ENCODE measurements around the gene MYO10.

MYO10 gene

GRCh38 chr5:16713386-16713928, 222.6 kb downstream of the MYO10 start:
- H3K4me3 ChIP-seq (replicated peaks; ENCODE audit: low read depth, low read length), result no peak overlapping the region
- TF ChIP-seq CTCF (IDR thresholded peaks at IDR 0.05; ENCODE audit: insufficient read depth, low read length, poor library complexity, severe bottlenecking), result no peak
- DNase-seq (ENCODE audit: extremely low read depth, insufficient read length), result no peak
- no peaks in the 10 kb centered on the region for H3K36me3 ChIP-seq (ENCODE audit: control insufficient read depth, insufficient read depth, low read length)
- no peaks in the 10 kb centered on the region for H3K27me3 ChIP-seq (replicated peaks; ENCODE audit: control insufficient read depth, insufficient read depth, low read length)

- Histone ChIP-seq H3K4me3 (replicated peaks; ENCODE audit: low read depth, low read length) (no peak overlapping the region), H3K36me3 (ENCODE audit: control insufficient read depth, insufficient read depth, low read length) (no peaks in the 10 kb centered on the region), H3K27me3 (replicated peaks; ENCODE audit: control insufficient read depth, insufficient read depth, low read length) (no peaks in the 10 kb centered on the region)
- no peak for TF ChIP-seq CTCF (IDR thresholded peaks at IDR 0.05; ENCODE audit: insufficient read depth, low read length, poor library complexity, severe bottlenecking)
- DNase-seq (ENCODE audit: extremely low read depth, insufficient read length), result no peak
Observed at GRCh38 chr5:16712620-16713019, 223.5 kb downstream of the MYO10 start.

GRCh38 chr5:16712178-16712577, 223.9 kb downstream of the MYO10 start:
- H3K4me3 ChIP-seq (replicated peaks; ENCODE audit: low read depth, low read length), result no peak overlapping the region
- no peak for TF ChIP-seq CTCF (IDR thresholded peaks at IDR 0.05; ENCODE audit: insufficient read depth, low read length, poor library complexity, severe bottlenecking)
- no peak for DNase-seq (ENCODE audit: extremely low read depth, insufficient read length)

GRCh38 chr5:16709691-16710433, 226.2 kb downstream of the MYO10 start:
- no peaks in the 10 kb centered on the region for H3K27me3 ChIP-seq (replicated peaks; ENCODE audit: control insufficient read depth, insufficient read depth, low read length)
- H3K4me3 ChIP-seq (replicated peaks; ENCODE audit: low read depth, low read length), result no peak overlapping the region
- no peak for DNase-seq (ENCODE audit: extremely low read depth, insufficient read length)
- no peaks in the 10 kb centered on the region for H3K36me3 ChIP-seq (ENCODE audit: control insufficient read depth, insufficient read depth, low read length)
- no peak for TF ChIP-seq CTCF (IDR thresholded peaks at IDR 0.05; ENCODE audit: insufficient read depth, low read length, poor library complexity, severe bottlenecking)

More at GRCh38 chr5:16712178-16712577, 223.9 kb downstream of the MYO10 start:
- Histone ChIP-seq H3K27me3 (replicated peaks; ENCODE audit: control insufficient read depth, insufficient read depth, low read length) (no peaks in the 10 kb centered on the region), H3K36me3 (ENCODE audit: control insufficient read depth, insufficient read depth, low read length) (no peaks in the 10 kb centered on the region)

GRCh38 chr5:16707869-16708192, 228.3 kb downstream of the MYO10 start:
- no peaks in the 10 kb centered on the region for H3K27me3 ChIP-seq (replicated peaks; ENCODE audit: control insufficient read depth, insufficient read depth, low read length)
- H3K36me3 ChIP-seq (ENCODE audit: control insufficient read depth, insufficient read depth, low read length), result no peaks in the 10 kb centered on the region
- no peak for TF ChIP-seq CTCF (IDR thresholded peaks at IDR 0.05; ENCODE audit: insufficient read depth, low read length, poor library complexity, severe bottlenecking)

More at GRCh38 chr5:16707869-16708192, 228.3 kb downstream of the MYO10 start:
- H3K4me3 ChIP-seq (replicated peaks; ENCODE audit: low read depth, low read length), result no peak overlapping the region
- DNase-seq (ENCODE audit: extremely low read depth, insufficient read length), result no peak

Measured in GM06990 (cell line).